GM06990 (cell line): ENCODE measurements around the gene LHFPL2.

Experiments used
- DNase-seq: peaks from one replicate; pipeline ENCODE4 v3.0.0-alpha.2; 2011; ENCODE audit not compliant: insufficient read length; ENCODE audit errors: extremely low read depth
- H3K27me3 ChIP-seq: replicated peaks from 2 replicates; pipeline ENCODE4 v1.6.0; 2011; ENCODE audit warnings: low read length; ENCODE audit not compliant: control insufficient read depth, insufficient read depth
- H3K36me3 ChIP-seq: 2 replicates; pipeline ENCODE4 v1.5.1; 2011; ENCODE audit warnings: low read length; ENCODE audit not compliant: control insufficient read depth, insufficient read depth
- H3K4me3 ChIP-seq: replicated peaks from 2 replicates; pipeline ENCODE4 v1.5.1; 2011; ENCODE audit warnings: low read depth, mild to moderate bottlenecking, control low read depth, low read length
- TF ChIP-seq, protein P1 (sequence below): IDR thresholded peaks from 2 replicates; pipeline ENCODE4 v1.5.1; 2011; ENCODE audit warnings: low read length, control low read depth, mild to moderate bottlenecking, inconsistent platforms; ENCODE audit not compliant: insufficient read depth, poor library complexity, severe bottlenecking

LHFPL2 gene

GRCh38 chr5:78601559-78602314 is 46.8 kb downstream of the LHFPL2 start:
- TF ChIP-seq, protein P1, sequence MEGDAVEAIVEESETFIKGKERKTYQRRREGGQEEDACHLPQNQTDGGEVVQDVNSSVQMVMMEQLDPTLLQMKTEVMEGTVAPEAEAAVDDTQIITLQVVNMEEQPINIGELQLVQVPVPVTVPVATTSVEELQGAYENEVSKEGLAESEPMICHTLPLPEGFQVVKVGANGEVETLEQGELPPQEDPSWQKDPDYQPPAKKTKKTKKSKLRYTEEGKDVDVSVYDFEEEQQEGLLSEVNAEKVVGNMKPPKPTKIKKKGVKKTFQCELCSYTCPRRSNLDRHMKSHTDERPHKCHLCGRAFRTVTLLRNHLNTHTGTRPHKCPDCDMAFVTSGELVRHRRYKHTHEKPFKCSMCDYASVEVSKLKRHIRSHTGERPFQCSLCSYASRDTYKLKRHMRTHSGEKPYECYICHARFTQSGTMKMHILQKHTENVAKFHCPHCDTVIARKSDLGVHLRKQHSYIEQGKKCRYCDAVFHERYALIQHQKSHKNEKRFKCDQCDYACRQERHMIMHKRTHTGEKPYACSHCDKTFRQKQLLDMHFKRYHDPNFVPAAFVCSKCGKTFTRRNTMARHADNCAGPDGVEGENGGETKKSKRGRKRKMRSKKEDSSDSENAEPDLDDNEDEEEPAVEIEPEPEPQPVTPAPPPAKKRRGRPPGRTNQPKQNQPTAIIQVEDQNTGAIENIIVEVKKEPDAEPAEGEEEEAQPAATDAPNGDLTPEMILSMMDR = no peak
- no peak for DNase-seq
- no peak overlapping the region for H3K4me3 ChIP-seq
- H3K36me3 ChIP-seq = no peaks in the 10 kb centered on the region; the same call in 1 of the 2 replicates
- H3K27me3 ChIP-seq = no peaks in the 10 kb centered on the region

DNA sequence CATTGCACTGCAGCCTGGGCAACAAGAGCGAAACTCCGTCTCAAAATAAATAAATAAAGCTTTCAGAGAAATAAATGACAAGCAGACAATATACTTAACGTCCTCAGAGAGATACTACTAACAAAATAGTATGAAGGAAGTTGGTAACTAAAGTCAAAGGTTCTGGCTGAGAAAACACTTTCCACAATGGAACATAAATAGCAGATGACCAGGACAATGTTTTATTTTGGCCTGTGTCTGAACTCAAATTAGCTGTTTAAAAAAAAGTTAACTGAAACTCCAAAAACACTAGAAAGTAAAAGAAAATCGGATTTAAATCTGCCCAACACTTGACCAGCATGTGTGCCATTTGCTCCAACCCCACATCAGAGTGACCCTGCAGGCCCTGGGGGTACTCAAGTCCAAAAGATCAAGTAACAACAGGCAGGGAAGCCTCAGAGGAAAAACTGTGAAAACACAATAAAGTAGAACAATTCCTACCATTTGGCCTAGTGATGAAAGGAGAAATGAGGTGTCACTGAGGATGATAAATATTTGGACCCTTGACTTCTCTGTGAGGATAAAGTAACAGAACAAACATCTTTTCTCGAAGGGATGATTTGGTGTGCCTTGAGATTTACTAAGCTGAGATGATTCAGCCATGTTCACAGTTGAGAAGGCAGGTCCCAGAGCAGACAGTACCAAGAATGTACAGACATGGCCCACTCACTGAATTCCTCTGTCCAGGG is 47.7 kb downstream of the LHFPL2 start:
- no peaks in the 10 kb centered on the region for H3K27me3 ChIP-seq
- no peak for DNase-seq
- H3K4me3 ChIP-seq = no peak overlapping the region
- no peaks in the 10 kb centered on the region; the same call in 1 of the 2 replicates for H3K36me3 ChIP-seq
- TF ChIP-seq, protein P1 = no peak

GRCh38 chr5:78598973-78599372 is 49.6 kb downstream of the LHFPL2 start:
- DNase-seq = no peak
- H3K27me3 ChIP-seq = no peaks in the 10 kb centered on the region
- TF ChIP-seq, protein P1 = no peak
- peaks cover 2% of the 10 kb centered on the region for H3K36me3 ChIP-seq
- H3K4me3 ChIP-seq = no peak overlapping the region

DNA sequence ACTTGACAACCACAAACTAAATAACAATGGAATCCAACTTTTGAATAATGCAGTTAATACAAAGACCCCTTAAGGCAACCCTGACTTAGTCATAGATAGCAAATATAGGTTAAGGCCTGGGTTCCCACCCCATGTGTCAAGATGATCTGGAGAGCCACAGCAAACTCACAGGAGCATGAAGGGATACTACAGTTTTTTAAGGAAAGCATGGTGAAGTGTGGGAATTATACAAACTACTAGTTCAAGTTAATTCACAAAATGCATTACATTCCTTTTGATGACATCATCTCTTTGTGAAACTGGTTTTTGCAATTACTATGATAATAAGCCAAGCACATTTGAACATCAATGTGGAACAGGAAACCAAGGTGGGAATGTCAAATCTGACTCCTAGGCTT is 50.6 kb downstream of the LHFPL2 start:
- Histone ChIP-seq H3K27me3 (no peaks in the 10 kb centered on the region), H3K4me3 (no peak overlapping the region), H3K36me3 (peaks cover 2% of the 10 kb centered on the region)
- no peak for DNase-seq
- TF ChIP-seq, protein P1 = no peak

- DNase-seq = no peak
These were observed 51.3 kb downstream of the LHFPL2 start for GRCh38 chr5:78597068-78597973.

More at GRCh38 chr5:78597068-78597973, 51.3 kb downstream of the LHFPL2 start:
- Histone ChIP-seq H3K36me3 (peaks cover 2% of the 10 kb centered on the region), H3K27me3 (no peaks in the 10 kb centered on the region), H3K4me3 (no peak overlapping the region)
- TF ChIP-seq, protein P1 = no peak
